Loucy (cell line): ENCODE results near the gene APH1B.
"Not testable (repeated sequence)": the region's sequence is repeated elsewhere in the genome, so short reads cannot be mapped to it uniquely, and the experiment has no call there.

Experiments
- EZH2phosphoT487 ChIP-seq: fragments of 200-600 bp; IDR thresholded peaks from 2 replicates; pipeline ENCODE4 v1.6.1; 2018; ENCODE audit warnings: antibody characterized with exemption, mild to moderate bottlenecking, moderate library complexity, borderline replicate concordance
- TF ChIP-seq, protein P1 (sequence below): fragments of 200-600 bp; sonication (generic); conservative IDR thresholded peaks from 2 replicates; pipeline ENCODE4 v1.5.1; 2014; ENCODE audit warnings: mild to moderate bottlenecking, antibody characterized with exemption, low read length

DNA sequence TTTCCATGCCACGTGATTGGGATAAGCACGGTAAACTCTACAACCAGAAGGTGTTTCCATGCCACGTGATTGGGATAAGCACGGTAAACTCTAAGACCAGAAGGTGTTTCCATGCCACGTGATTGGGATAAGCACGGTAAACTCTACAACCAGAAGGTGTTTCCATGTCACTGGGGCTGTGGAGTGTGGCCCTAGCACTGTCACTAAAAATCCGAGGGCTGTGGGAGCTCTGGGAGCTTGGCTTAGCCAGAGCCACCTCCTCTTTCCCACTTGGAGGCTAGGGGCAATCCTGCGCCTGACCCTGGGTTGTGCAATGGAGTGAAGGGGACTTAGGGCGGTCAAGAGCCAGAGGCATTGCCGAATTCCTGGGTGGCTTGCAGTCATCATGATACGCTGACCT, 43.6 kb downstream of the APH1B start:
- TF ChIP-seq, protein P1, sequence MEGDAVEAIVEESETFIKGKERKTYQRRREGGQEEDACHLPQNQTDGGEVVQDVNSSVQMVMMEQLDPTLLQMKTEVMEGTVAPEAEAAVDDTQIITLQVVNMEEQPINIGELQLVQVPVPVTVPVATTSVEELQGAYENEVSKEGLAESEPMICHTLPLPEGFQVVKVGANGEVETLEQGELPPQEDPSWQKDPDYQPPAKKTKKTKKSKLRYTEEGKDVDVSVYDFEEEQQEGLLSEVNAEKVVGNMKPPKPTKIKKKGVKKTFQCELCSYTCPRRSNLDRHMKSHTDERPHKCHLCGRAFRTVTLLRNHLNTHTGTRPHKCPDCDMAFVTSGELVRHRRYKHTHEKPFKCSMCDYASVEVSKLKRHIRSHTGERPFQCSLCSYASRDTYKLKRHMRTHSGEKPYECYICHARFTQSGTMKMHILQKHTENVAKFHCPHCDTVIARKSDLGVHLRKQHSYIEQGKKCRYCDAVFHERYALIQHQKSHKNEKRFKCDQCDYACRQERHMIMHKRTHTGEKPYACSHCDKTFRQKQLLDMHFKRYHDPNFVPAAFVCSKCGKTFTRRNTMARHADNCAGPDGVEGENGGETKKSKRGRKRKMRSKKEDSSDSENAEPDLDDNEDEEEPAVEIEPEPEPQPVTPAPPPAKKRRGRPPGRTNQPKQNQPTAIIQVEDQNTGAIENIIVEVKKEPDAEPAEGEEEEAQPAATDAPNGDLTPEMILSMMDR = not testable (repeated sequence)
- not testable (repeated sequence) for TF ChIP-seq EZH2phosphoT487
